ENCODE data around the gene NR5A1. TPM values are rescaled to one million over a fixed set of nuclear protein-coding genes. Genes with fewer than 3 reads are reported as not detected.

NR5A1 gene
- polyA plus RNA-seq, 2 of the 4 experiments (the other 2 are of a cell fraction), result not detected

- Histone ChIP-seq H3K4me1 (no peaks in the 10 kb centered on the region), H3K4me2 (no peak overlapping the region), H3K4me3 (no peak overlapping the region), H3K27ac (no peak overlapping the region), H3K9me3 (no peaks in the 10 kb centered on the region)
- POLR2A ChIA-PET, result no interaction called here
- WGBS (ENCODE audit: missing lambda C conversion rate), result 36% methylated on average over 8 of the region's 9 CpGs
- ATAC-seq (no peak), DNase-seq (ENCODE audit: low read depth in 1 of 2, low spot score in 1 of 2) (no peak), FAIRE-seq (no peak)
- TF ChIP-seq, protein P1, sequence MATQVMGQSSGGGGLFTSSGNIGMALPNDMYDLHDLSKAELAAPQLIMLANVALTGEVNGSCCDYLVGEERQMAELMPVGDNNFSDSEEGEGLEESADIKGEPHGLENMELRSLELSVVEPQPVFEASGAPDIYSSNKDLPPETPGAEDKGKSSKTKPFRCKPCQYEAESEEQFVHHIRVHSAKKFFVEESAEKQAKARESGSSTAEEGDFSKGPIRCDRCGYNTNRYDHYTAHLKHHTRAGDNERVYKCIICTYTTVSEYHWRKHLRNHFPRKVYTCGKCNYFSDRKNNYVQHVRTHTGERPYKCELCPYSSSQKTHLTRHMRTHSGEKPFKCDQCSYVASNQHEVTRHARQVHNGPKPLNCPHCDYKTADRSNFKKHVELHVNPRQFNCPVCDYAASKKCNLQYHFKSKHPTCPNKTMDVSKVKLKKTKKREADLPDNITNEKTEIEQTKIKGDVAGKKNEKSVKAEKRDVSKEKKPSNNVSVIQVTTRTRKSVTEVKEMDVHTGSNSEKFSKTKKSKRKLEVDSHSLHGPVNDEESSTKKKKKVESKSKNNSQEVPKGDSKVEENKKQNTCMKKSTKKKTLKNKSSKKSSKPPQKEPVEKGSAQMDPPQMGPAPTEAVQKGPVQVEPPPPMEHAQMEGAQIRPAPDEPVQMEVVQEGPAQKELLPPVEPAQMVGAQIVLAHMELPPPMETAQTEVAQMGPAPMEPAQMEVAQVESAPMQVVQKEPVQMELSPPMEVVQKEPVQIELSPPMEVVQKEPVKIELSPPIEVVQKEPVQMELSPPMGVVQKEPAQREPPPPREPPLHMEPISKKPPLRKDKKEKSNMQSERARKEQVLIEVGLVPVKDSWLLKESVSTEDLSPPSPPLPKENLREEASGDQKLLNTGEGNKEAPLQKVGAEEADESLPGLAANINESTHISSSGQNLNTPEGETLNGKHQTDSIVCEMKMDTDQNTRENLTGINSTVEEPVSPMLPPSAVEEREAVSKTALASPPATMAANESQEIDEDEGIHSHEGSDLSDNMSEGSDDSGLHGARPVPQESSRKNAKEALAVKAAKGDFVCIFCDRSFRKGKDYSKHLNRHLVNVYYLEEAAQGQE (IDR thresholded peaks at IDR 0.05), result no peak
- no peak for TF ChIP-seq JUN (IDR thresholded peaks at IDR 0.05)
- TF ChIP-seq, protein P2, sequence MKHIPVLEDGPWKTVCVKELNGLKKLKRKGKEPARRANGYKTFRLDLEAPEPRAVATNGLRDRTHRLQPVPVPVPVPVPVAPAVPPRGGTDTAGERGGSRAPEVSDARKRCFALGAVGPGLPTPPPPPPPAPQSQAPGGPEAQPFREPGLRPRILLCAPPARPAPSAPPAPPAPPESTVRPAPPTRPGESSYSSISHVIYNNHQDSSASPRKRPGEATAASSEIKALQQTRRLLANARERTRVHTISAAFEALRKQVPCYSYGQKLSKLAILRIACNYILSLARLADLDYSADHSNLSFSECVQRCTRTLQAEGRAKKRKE (CRISPR knock-in tag; IDR thresholded peaks at IDR 0.05; ENCODE audit: low read depth), result no peak
- TF ChIP-seq USF2 (IDR thresholded peaks at IDR 0.05), result no peak
- no peak for TF ChIP-seq HOXB13 (CRISPR knock-in tag; IDR thresholded peaks at IDR 0.05; ENCODE audit: low read depth)
- TF ChIP-seq RFX5 (IDR thresholded peaks at IDR 0.05), result no peak
- no peak for TF ChIP-seq ZC3H11A (IDR thresholded peaks at IDR 0.05)
- TF ChIP-seq JUNB (IDR thresholded peaks at IDR 0.05), result no peak
- no peak for TF ChIP-seq CBX8 (IDR thresholded peaks at IDR 0.05)
- TF ChIP-seq FOXS1 (CRISPR knock-in tag; IDR thresholded peaks at IDR 0.05), result no peak
- TF ChIP-seq GATA3 (IDR thresholded peaks at IDR 0.05; ENCODE audit: borderline replicate concordance), result no peak
- no peak for TF ChIP-seq NFE2L2 (conservative IDR thresholded peaks at IDR 0.05; ENCODE audit: low read length)
- TF ChIP-seq RAD21 (conservative IDR thresholded peaks at IDR 0.05 in 1 of 2, IDR thresholded peaks at IDR 0.05 in 1 of 2), result no peak
- TF ChIP-seq, protein P3, sequence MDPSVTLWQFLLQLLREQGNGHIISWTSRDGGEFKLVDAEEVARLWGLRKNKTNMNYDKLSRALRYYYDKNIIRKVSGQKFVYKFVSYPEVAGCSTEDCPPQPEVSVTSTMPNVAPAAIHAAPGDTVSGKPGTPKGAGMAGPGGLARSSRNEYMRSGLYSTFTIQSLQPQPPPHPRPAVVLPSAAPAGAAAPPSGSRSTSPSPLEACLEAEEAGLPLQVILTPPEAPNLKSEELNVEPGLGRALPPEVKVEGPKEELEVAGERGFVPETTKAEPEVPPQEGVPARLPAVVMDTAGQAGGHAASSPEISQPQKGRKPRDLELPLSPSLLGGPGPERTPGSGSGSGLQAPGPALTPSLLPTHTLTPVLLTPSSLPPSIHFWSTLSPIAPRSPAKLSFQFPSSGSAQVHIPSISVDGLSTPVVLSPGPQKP (IDR thresholded peaks at IDR 0.05; ENCODE audit: low read depth, low read length), result no peak
- TF ChIP-seq PBX3 (IDR thresholded peaks at IDR 0.05), result no peak
- TF ChIP-seq SMC3 (IDR thresholded peaks at IDR 0.05), result no peak
- no peak for TF ChIP-seq FOSL2 (IDR thresholded peaks at IDR 0.05)
- no peak for TF ChIP-seq FOSL2 (CRISPR knock-in tag; IDR thresholded peaks at IDR 0.05)
- TF ChIP-seq ESRRA (IDR thresholded peaks at IDR 0.05; ENCODE audit: borderline replicate concordance, low read length), result no peak
- no peak for TF ChIP-seq RCOR1 (IDR thresholded peaks at IDR 0.05; ENCODE audit: low read depth, low read length)
- CTCF ChIA-PET, result interaction anchor here (1.0 to 1.2 kb wide), 3 partner anchors 8 to 64 kb away, joined by 3 to 4 read pairs (median 4); no protein-coding TSS in a partner anchor
Measured at GRCh38 chr9:124471761-124472160, 35.4 kb downstream of the NR5A1 start.

GRCh38 chr9:124470726-124471125 lies 36.5 kb downstream of the NR5A1 start:
- CTCF ChIA-PET, result interaction anchor here (0.9 to 1.6 kb wide), 4 partner anchors 11 to 66 kb away, joined by 3 to 5 read pairs (median 4); partner anchors contain the start of gene PSMB7
- POLR2A ChIA-PET, result no interaction called here
- Histone ChIP-seq H3K4me3 (no peak overlapping the region), H3K9me3 (no peaks in the 10 kb centered on the region), H3K4me2 (no peak overlapping the region), H3K27ac (no peak overlapping the region), H3K4me1 (no peaks in the 10 kb centered on the region)
- ATAC-seq (no peak), DNase-seq (ENCODE audit: low read depth in 1 of 2, low spot score in 1 of 2) (no peak), FAIRE-seq (no peak)
- 72% methylated on average over 7 of the region's 7 CpGs for WGBS (ENCODE audit: missing lambda C conversion rate)
- no peak for TF ChIP-seq CHD2 (IDR thresholded peaks at IDR 0.05; ENCODE audit: low read length, partially characterized antibody)
- TF ChIP-seq TP53 (CRISPR knock-in tag; IDR thresholded peaks at IDR 0.05), result no peak
- no peak for TF ChIP-seq FOXS1 (CRISPR knock-in tag; IDR thresholded peaks at IDR 0.05)

Measured in A549 (cell line).